GM12874 (cell line): ENCODE results near the gene COX10.

Experiments
- CTCF ChIP-seq: IDR thresholded peaks from 2 replicates; pipeline ENCODE4 v1.5.1; 2011; ENCODE audit warnings: low read depth, mild to moderate bottlenecking, control low read depth, low read length, moderate library complexity; ENCODE audit not compliant: insufficient read depth

COX10 gene

GRCh38 chr17:14046978-14047377, 22.3 kb upstream of the COX10 start:
- TF ChIP-seq CTCF, result no peak

- TF ChIP-seq CTCF, result no peak
Measured at GRCh38 chr17:14047591-14047990, 21.7 kb upstream of the COX10 start.

GRCh38 chr17:14048169-14048568, 21.1 kb upstream of the COX10 start:
- peak; percentile 51 for TF ChIP-seq CTCF

- no peak for TF ChIP-seq CTCF
Measured at GRCh38 chr17:14050616-14051015, 18.7 kb upstream of the COX10 start.

GRCh38 chr17:14051692-14052091, 17.6 kb upstream of the COX10 start:
- TF ChIP-seq CTCF, result no peak

- no peak for TF ChIP-seq CTCF
Measured at GRCh38 chr17:14052886-14053615, 16.3 kb upstream of the COX10 start.

- no peak for TF ChIP-seq CTCF
Measured at GRCh38 chr17:14057591-14057990, 11.7 kb upstream of the COX10 start.
